Activated T-cell treated with anti-CD3 and anti-CD28 coated beads, Interleukin-2, amount 50 U/mL, for 24 hours (primary cell): ENCODE results near the gene SEMA4D.
"Not testable (repeated sequence)": the region's sequence is repeated elsewhere in the genome, so short reads cannot be mapped to it uniquely, and the experiment has no call there.

Source experiments
- DNase-seq: peaks from one replicate; pipeline ENCODE4 v3.0.0-alpha.2; 2020
- H3K27ac Mint-ChIP-seq: 2 replicates; pipeline ENCODE4 v1.8.0; 2020; ENCODE audit warnings: mild to moderate bottlenecking, mixed read lengths
- H3K27me3 Mint-ChIP-seq: 2 replicates; pipeline ENCODE4 v1.8.0; 2020; ENCODE audit warnings: mixed read lengths
- H3K36me3 Mint-ChIP-seq: 2 replicates; pipeline ENCODE4 v1.8.0; 2020; ENCODE audit warnings: low read depth, mixed read lengths
- H3K4me1 Mint-ChIP-seq: 2 replicates; pipeline ENCODE4 v1.8.0; 2020; ENCODE audit warnings: low read depth, mixed read lengths
- H3K4me3 Mint-ChIP-seq: 2 replicates; pipeline ENCODE4 v1.8.0; 2020; ENCODE audit warnings: mild to moderate bottlenecking, moderate library complexity, mixed read lengths
- H3K9me3 Mint-ChIP-seq: 2 replicates; pipeline ENCODE4 v1.8.0; 2020; ENCODE audit warnings: mixed read lengths

SEMA4D gene

DNA sequence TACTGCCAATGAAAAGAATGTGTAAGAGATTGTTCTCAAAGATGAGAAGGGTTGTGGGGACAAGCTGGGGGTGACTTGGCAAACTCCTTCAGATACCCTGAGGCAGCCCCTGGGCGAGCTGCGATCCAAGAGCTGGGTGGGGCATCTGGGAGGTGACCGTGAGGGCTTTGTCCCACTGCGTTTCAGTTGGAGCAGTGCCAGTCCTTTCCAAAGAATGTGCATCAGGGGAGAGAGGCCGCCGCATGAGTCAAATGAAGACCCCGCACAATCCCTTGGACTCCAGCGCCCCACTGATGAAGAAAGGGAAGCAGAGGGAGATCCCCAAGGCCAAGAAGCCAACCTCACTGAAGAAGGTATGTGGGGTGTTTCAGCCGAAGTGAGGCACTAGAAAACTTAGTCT lies 151.2 kb downstream of the SEMA4D start:
- peaks cover 100% of the 10 kb centered on the region for H3K36me3 Mint-ChIP-seq
- H3K4me3 Mint-ChIP-seq: no peak overlapping the region
- H3K9me3 Mint-ChIP-seq: peaks cover 2% of the 10 kb centered on the region
- peaks cover 51% of the 10 kb centered on the region for H3K4me1 Mint-ChIP-seq
- H3K27me3 Mint-ChIP-seq: no peaks in the 10 kb centered on the region
- DNase-seq: no peak
- H3K27ac Mint-ChIP-seq: no peak overlapping the region

DNA sequence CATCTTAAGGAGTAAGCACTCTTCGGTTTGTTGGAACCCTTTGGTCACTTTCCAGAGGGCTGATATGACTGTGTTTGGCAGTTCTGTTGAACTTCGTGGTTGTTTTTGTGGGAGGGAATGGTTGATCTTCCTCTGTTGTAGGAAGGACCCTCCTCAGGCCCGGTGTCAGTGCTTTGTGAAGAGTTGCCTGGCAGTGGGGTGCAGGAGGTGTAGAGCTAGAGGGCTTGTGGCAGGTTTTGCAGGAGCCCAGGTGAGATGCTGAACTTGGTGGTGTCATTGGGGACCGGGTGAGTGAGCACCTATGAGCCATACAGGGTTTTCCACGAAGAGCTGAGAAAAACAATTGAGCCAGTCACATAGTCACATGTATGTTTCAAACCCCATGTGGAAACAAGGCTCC lies 152.4 kb downstream of the SEMA4D start:
- no peak for DNase-seq
- Mint-ChIP-seq H3K27ac (peak overlapping the region; percentile 83), H3K4me3 (no peak overlapping the region), H3K4me1 (peaks cover 49% of the 10 kb centered on the region), H3K27me3 (no peaks in the 10 kb centered on the region), H3K36me3 (peaks cover 100% of the 10 kb centered on the region), H3K9me3 (peaks cover 2% of the 10 kb centered on the region)

DNA sequence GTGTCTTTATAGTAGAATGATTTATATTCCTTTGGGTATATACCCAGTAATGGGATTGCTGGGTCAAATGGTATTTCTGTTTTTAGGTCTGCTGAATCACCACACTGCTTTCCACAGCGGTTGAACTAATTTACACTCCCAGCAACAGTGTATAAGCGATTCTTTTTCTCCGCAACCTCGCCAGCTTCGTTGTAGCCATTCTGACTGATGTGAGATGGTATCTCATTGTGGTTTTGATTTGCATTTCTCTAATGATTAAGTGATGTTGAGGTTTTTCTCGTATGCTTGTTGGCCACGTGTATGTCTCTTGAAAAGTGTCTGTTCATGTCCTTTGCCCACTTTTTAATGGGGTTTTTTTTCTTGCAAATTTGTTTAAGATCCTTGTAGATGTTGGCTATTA lies 154.1 kb downstream of the SEMA4D start:
- peak overlapping the region; percentile 75 for H3K27ac Mint-ChIP-seq
- not testable (repeated sequence) for DNase-seq

DNA sequence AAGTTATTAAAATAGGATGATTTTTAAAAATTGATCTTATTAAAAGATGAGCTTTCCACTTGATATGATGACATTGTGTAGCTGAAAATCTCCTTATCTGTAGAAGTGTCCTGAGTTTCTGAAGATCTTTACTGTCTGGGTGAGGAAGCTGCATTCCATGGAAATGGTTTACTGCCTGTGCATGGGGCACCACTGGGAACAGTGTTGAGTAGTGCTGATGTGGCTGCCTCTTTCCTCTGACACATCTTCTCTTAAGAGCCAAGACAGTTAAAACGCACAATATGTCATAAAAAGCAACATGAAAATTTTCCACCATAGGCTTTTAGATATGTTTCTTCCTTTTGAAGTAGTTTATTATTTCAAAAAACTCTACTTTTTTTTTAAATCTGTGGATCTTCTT lies 155.0 kb downstream of the SEMA4D start:
- Mint-ChIP-seq H3K9me3 (peaks cover 2% of the 10 kb centered on the region), H3K27me3 (no peaks in the 10 kb centered on the region), H3K4me1 (peaks cover 72% of the 10 kb centered on the region), H3K27ac (peak overlapping the region; percentile 74), H3K36me3 (peaks cover 99% of the 10 kb centered on the region), H3K4me3 (no peak overlapping the region)
- DNase-seq: no peak

More for the DNA sequence above, 154.1 kb downstream of the SEMA4D start:
- not testable (repeated sequence) for H3K4me3 Mint-ChIP-seq, H3K27me3 Mint-ChIP-seq, H3K9me3 Mint-ChIP-seq
- H3K4me1 Mint-ChIP-seq: peaks cover 63% of the 10 kb centered on the region
- peaks cover 99% of the 10 kb centered on the region for H3K36me3 Mint-ChIP-seq

DNA sequence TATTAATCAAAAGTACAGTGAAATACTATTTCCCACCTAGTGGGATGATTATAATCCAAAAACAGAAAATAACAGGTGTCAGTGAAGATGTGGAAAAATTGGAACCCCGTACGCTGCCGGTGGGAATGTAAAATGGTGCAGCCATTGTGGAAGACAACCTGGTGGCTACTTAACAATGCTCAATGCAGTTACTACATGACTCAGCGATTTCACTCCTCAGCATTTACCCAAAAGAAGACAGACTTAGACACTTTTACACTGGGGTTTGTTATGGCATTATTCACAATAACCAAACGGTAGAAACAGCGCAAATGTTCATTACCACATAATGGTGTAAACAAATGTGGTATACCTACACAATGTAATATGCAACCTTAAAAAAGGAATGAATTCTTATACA lies 155.7 kb downstream of the SEMA4D start:
- peak overlapping the region; percentile 56 for H3K27ac Mint-ChIP-seq
- H3K27me3 Mint-ChIP-seq: no peaks in the 10 kb centered on the region
- no peak overlapping the region for H3K4me3 Mint-ChIP-seq
- no peak for DNase-seq
- peaks cover 79% of the 10 kb centered on the region for H3K4me1 Mint-ChIP-seq
- H3K36me3 Mint-ChIP-seq: peaks cover 99% of the 10 kb centered on the region
- peaks cover 2% of the 10 kb centered on the region for H3K9me3 Mint-ChIP-seq

DNA sequence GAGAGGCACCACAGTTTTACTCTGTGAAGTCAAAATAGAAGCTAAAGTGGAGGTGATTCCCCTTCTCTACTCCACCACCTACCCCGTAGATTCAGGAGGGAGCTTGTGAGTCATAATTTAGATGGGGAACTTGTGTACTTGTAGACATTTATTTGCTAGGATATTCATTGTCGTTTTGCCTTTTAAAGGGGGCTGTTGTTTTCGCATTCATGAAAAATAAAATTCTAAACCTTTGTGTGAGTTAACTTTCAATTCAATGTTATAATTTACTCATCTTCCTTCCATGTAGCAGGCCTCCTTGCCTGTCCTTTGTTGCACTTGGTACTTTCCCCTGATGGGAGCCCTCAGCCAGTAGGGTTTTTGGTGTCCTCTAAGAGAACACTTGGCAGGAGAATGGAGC lies 157.6 kb downstream of the SEMA4D start:
- Mint-ChIP-seq H3K4me1 (peaks cover 72% of the 10 kb centered on the region), H3K9me3 (peaks cover 2% of the 10 kb centered on the region), H3K27me3 (no peaks in the 10 kb centered on the region), H3K36me3 (peaks cover 99% of the 10 kb centered on the region), H3K27ac (peak overlapping the region; percentile 75), H3K4me3 (no peak overlapping the region)
- no peak for DNase-seq

DNA sequence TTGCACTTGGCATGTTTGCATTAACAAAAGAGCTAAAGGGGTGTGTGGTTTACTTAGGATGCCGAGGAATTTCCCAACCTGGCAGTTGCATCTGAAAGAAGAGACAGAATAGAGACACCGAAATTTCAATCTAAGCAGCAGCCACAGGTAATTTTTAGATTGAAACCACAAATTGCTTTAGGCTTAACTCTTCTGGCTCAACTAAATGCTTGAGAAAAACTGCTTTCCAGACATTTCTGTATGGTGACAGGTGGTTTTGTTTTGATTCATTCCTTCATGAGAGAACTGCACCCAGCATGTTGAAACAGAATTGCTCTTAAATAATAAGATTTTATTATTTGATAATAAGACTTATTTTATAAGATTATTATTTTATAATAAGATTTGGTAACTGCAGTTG lies 158.1 kb downstream of the SEMA4D start:
- Mint-ChIP-seq H3K4me3 (no peak overlapping the region), H3K4me1 (peaks cover 67% of the 10 kb centered on the region), H3K9me3 (peaks cover 2% of the 10 kb centered on the region), H3K36me3 (peaks cover 99% of the 10 kb centered on the region), H3K27ac (peak overlapping the region; percentile 88), H3K27me3 (no peaks in the 10 kb centered on the region)
- no peak for DNase-seq

DNA sequence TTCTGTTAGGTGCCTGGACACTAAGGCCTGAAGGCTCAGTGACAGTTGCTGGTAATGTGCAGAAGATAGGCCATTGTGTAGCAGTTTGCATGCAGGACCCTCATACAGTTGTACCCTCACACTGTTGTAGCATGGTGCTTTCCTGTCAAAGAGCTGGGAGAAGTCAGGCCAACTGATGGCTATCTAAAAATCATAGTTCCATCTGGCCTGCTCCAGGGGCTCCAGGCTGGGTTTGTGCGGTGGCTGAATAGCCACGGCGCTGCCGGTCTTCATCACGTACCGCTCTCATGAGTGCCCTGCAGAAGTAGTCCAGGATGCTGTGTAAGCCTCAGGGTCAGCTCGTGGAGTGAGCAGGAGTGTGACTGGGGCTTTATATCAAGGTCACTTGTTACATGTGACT lies 167.4 kb downstream of the SEMA4D start:
- no peaks in the 10 kb centered on the region for H3K27me3 Mint-ChIP-seq
- no peak for DNase-seq
- peaks cover 19% of the 10 kb centered on the region for H3K4me1 Mint-ChIP-seq
- H3K9me3 Mint-ChIP-seq: no peaks in the 10 kb centered on the region
- H3K36me3 Mint-ChIP-seq: peaks cover 97% of the 10 kb centered on the region
- H3K27ac Mint-ChIP-seq: no peak overlapping the region
- no peak overlapping the region for H3K4me3 Mint-ChIP-seq

DNA sequence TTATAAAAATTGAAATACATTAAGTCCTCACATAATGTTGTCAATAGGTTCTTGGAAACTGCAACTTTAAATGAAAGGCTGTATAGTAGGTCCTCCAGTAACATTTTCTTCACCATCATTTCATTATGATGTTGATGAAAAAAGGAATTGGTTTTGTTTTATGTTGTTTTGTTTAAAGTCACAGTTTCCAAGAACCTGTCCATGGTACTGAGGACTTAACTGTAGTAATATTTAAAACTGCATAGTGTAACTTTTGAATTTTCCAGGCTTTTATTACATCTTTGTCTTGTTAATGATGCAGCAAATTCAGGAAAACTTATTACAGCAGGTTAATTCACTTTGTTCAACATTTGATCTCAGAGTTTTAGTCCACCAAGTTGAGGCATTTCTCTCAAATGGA lies 168.0 kb downstream of the SEMA4D start:
- no peak overlapping the region for H3K27ac Mint-ChIP-seq

DNA sequence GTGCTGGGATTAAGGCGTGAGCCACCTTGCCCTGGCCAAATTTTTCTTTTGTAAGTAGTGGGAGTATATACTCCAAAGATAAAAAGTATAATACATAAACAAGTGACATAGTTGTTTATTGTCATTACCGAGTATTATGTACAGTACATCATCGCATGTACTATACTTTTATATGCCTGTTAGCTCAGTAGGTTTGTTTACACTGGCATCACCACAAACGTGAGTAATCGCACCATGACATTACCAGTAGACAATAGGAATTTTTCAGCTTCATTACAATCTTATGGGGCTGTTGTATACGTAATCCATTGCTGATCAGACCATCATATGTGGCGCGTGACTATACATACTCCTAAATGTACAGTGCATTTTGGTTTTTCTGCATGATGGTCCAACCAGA lies 169.8 kb downstream of the SEMA4D start:
- H3K4me1 Mint-ChIP-seq: peaks cover 34% of the 10 kb centered on the region
- no peaks in the 10 kb centered on the region for H3K9me3 Mint-ChIP-seq
- DNase-seq: no peak
- H3K27me3 Mint-ChIP-seq: no peaks in the 10 kb centered on the region
- no peak overlapping the region for H3K27ac Mint-ChIP-seq
- H3K4me3 Mint-ChIP-seq: no peak overlapping the region
- H3K36me3 Mint-ChIP-seq: peaks cover 96% of the 10 kb centered on the region

More for the DNA sequence above, 168.0 kb downstream of the SEMA4D start:
- Mint-ChIP-seq H3K4me3 (no peak overlapping the region), H3K4me1 (peaks cover 24% of the 10 kb centered on the region), H3K27me3 (no peaks in the 10 kb centered on the region), H3K9me3 (no peaks in the 10 kb centered on the region), H3K36me3 (peaks cover 97% of the 10 kb centered on the region)
- no peak for DNase-seq

DNA sequence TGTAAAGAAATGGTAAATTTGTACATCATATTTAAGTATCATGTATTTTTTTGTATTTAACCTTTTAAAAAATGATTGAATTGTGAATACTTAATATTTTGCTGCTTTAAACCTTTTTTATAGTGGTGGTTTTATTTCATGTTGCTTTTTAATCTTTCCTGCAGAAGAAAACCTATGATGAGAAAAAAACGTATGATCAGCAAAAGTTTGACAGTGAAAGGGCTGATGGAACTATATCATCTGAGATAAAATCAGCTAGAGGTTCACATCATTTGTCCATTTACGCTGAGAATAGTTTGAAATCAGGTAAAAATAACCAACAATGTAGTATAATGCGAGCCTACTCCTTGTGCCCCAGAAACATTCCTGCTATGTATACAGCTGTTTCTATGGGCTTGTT lies 172.2 kb downstream of the SEMA4D start:
- Mint-ChIP-seq H3K9me3 (no peaks in the 10 kb centered on the region), H3K36me3 (peaks cover 98% of the 10 kb centered on the region), H3K4me1 (peaks cover 51% of the 10 kb centered on the region), H3K27me3 (no peaks in the 10 kb centered on the region), H3K27ac (peak overlapping the region; percentile 44), H3K4me3 (no peak overlapping the region)
- no peak for DNase-seq

DNA sequence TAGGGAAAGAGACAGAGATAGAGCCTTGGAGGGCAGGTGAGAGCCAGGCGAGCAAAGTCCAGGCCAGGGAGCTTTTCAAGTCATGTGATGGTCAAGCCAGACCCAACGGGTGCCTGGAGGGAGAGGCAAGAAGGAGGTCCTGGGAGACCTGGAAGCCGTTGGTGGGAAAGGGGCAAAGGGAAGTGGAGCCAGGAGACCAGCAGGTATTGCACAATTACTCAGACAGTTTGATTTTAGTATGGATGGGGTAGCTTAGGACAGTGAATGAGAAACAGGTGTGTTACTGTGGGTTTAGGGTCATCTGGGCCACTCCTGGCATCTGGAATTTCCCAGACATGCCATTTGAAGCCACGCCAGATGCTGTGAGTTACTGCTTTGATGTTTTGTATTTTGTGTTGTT lies 174.5 kb downstream of the SEMA4D start:
- Mint-ChIP-seq H3K27ac (peak overlapping the region; percentile 45), H3K9me3 (no peaks in the 10 kb centered on the region)

DNA sequence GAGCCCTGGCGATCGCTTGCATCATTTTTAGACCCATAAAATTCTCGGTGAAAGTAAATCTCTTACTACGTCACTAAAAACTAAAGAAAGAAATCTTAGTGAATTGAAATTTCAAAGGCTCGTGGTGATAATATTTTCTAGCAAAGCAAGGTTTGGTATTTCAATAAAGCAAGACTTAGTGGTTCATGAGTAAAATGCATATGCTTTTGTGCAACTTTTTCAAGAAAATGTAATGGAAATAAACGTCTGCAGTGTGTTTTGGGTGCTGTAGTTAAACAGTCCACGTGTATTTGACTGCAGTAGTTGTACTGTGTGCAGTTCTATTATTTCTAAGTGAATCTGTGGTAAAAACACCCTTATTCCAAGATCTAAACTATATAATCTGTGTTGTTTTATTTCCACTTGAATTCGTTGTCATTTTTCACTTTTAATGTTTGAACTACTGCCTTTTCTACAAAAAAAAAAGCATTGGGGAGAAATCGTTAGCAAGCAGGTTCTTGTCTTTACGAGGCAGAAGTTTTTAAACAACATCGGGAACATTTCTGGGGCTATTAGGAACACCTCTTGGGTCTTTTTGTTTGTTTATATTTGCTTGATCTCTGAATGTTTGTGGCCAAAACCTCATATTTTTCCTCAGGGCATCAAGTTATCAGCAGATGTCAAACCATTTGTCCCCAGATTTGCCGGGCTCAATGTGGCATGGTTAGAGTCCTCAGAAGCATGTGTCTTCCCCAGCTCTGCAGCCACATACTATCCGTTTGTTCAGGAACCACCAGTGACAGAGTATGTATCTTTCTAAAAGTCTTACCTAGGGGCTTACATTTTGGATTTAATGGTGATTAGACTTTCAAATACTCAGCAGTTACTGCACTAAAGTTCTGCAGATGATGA lies 178.7 kb downstream of the SEMA4D start:
- Mint-ChIP-seq H3K36me3 (peaks cover 95% of the 10 kb centered on the region), H3K4me1 (peaks cover 86% of the 10 kb centered on the region)
- DNase-seq: no peak

More for the DNA sequence above, 174.5 kb downstream of the SEMA4D start:
- peaks cover 95% of the 10 kb centered on the region for H3K36me3 Mint-ChIP-seq
- H3K27me3 Mint-ChIP-seq: no peaks in the 10 kb centered on the region
- no peak for DNase-seq
- no peak overlapping the region for H3K4me3 Mint-ChIP-seq
- H3K4me1 Mint-ChIP-seq: peaks cover 66% of the 10 kb centered on the region

DNA sequence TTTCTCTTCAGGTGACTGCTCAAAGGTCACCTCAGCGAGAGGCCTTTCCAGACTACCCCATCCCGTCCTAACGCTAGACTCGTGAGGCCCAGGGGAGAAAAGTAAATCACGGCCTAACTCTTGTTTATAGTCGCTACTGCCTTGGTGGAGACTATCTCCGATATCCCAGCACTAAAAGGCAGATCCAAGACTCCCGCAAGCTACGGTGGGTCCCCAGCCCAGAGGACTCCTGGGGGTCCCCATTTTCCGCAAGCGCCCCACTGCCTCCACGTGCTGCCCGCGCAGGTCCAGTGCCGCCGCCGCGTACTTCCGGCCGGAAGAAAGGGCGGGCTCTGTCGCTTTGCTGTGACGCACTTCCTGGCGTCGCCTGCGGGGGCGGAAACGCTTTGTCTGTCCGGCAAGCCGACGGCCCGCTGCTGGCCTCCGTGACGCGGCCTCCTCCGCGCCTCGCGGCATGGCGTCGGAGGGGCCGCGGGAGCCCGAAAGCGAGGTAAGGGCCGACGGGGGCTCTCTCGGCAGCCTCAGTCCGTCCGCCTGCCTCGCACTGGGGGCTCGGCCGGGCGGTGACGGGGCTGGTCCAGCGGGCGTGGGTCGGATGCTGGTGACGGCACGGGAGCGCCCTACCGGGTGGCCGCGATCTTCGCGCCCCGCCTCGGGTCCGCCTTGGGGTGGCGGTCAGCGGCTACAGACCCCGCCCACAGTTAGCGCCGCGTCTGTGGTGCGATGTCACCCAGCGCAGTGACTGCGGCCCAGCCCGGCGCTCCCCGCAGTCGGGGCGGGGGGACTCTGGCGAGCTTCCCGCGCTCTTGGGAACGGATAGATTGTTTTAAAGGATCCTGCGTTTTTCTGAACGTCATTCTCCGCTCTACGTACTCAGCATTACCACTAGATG lies 179.5 kb downstream of the SEMA4D start, which contains the start of gene SECISBP2:
SECISBP2 (plus strand) TSS at position 378 of the 892 bp plus-strand sequence; CDS start at position 455, 77 bp downstream.
- no peaks in the 10 kb centered on the region for H3K27me3 Mint-ChIP-seq
- peaks cover 86% of the 10 kb centered on the region for H3K4me1 Mint-ChIP-seq
- peaks cover 96% of the 10 kb centered on the region for H3K36me3 Mint-ChIP-seq
- H3K27ac Mint-ChIP-seq: peak within 1 kb of the TSS; percentile 99
- peak within 1 kb of the TSS; percentile 87 for H3K4me3 Mint-ChIP-seq
- no peaks in the 10 kb centered on the region for H3K9me3 Mint-ChIP-seq
- DNase-seq: peak; percentile 99

More for the DNA sequence above, 178.7 kb downstream of the SEMA4D start:
- Mint-ChIP-seq H3K27ac (peak overlapping the region; percentile 99), H3K9me3 (no peaks in the 10 kb centered on the region), H3K4me3 (peak overlapping the region; percentile 87), H3K27me3 (no peaks in the 10 kb centered on the region)
